ENCODE data around the gene EXOC8.

The EXOC8 gene

DNA sequence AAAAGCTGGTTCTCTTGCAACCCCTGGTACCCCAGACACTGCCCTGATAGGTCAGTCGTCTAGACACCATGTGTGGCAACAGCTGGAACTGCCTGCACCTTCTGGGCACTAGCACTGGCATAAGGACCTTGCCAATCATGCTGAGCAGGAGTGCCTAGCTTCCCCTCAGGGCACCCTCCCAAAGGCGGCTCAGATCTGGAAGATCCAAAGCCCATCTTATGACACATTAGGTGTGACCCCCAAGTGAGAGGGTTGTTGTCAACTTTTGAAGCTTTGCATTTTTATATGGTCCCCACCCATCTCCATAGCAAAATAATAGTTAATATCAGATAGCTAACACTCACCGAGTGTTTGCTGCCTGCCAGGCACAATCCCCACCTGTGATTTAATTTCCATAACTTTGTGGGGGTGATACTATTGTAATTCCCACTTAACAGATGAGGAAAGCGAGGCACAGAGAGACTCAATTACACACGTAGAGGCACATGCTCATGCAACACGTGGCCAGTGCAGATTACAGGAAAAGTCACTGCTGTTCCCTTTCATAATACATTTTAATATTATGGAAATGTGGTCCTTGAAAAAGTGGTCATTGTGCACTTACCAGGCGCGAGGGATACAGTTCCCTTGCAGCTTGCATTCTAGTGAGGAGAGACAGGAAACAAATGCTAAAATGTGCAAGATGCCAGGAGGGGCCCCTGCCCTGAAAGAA is 25.8 kb downstream of the EXOC8 start:
- DNase-seq: no peak

DNA sequence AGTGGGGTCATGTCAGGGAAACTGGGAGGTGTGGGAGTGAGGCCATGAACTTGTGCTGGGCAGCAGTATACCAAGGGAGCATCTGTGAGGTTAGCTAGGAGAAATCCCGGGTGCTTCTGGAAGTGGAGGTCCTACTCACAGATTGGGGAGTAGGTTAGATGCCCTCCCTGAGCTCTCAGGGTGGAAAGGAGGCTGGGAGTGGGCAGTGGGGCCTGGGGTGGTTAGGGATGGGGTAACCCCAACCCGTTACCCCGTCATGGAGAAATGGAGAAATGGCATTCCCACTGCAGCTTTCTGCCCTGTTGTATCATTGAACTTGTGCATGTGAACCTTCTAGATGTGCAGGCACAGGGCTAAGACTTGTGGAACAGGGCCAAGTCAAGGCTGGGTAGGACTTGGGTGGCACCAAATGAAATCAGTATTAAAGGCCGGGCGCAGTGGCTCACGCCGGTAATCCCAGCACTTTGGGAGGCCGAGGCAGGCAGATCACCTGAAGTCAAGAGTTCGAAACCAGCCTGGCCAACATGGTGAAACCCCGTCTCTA is 27.2 kb downstream of the EXOC8 start:
- DNase-seq: no peak

DNA sequence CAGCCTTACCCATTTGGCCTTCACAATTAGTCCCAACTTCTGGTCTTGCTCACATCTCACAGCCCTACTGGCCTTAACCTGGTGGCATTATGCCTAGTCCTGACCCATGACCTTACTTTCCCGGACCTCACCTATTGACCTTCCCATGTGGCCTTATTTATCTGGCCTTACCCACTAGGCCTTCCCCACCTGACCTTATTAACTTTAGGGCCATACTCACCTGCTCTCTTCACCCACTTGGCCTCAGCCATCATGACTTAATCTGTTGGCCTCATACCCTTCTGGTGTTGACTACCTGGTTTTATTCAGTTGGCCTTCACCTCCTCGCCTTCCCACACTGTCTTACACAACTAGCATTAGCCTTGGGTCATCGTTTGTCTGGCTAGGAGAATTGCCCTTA is 35.7 kb downstream of the EXOC8 start:
- DNase-seq: no peak

DNA sequence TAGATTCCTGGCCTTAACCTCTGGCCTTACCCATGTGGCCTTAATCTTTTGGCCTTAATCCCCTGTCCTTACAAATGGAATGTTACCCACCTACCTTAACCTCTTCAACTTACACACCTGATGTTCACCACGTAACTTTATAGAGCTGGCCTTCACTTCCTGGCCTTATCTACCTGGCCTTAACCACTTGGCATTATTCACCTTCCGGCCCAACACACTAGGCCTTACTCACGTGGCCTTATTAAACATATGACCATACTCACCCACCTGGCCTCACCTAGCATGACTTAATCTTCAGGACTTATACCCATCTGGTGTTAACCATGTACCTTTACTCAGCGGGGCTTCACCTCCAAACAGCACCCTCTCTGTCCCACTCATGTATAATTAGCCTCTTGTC is 41.7 kb downstream of the EXOC8 start:
- no peak for DNase-seq

DNA sequence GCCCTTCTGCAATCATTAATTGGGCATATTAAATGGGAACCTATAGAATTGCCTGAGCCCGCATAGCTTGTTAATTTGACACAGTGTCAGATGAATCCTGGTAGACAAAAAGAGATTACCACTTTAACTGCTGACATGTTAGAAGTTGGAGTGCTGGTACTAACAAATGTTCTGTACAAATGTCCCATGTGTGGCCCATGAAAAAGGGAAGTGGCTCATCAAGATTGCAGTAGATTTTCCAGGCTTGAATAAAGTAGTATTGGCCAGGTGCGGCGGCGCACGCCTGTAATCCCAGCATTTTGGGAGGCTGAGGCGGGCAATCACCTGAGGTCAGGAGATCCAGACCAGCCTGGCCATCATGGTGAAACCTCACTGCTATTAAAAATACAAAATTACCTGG is 51.0 kb downstream of the EXOC8 start:
- DNase-seq: no peak

DNA sequence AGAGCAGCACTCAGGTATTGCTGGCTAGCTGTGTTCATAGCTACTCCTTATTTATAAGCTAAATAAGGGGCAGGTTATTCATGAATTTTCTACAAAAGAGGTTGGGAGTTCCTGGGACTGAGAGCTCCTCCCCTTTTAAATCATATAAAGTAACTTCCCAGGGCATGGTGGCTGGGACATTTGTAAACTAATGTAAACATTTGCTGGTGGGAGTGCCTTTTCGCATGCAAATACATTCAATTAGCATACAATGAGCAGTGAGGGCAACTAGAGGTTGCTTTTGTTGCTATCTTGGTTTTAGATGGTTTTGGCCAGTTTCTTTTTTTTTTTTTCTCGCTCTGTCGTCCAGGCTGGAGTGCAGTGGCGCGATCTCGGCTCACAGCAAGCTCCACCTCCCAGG is 53.2 kb downstream of the EXOC8 start:
- no peak for DNase-seq

Measured in stimulated activated CD4-positive, alpha-beta T cell treated with anti-CD3 and anti-CD28 coated beads, Interleukin-4, amount 100 ng/mL, for 24 hours (primary cell).